ENCODE measurements around the gene PARD6B. TPM values are rescaled to one million over a fixed set of nuclear protein-coding genes. Genes with fewer than 3 reads are reported as not detected.

Gene PARD6B
- total and polyA plus RNA-seq, 3 experiments from 2014 or later: 0.72 to 5.6 (median 5.5) TPM

DNA sequence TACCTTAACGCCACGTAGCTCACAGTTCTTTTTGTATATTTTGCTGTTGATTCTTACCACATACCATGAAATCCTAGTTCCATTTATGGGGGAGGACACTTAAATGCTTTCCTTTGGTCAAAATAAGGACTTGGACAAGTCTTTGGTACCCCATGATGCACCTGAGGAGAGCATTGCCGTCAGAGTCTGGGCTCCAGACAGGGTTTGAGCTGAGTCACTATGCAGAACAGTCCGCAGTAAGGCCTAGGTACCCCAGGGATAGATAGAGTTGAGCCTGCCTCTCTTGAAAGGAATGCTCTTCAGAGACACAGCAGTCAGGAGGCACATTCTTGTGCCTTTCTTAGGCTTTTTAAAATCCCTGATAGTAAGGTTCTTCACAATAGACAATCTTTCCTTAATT is 6.0 kb downstream of the PARD6B start:
- H3K9me3 ChIP-seq (ENCODE audit: low read length): no peaks in the 10 kb centered on the region
- no peaks in the 10 kb centered on the region for H3K9me3 Mint-ChIP-seq
- H3K4me3 ChIP-seq (ENCODE audit: low read length): no peak overlapping the region
- no peak for DNase-seq
- H3K27me3 ChIP-seq (ENCODE audit: insufficient read depth, low read length, poor library complexity, severe bottlenecking): no peaks in the 10 kb centered on the region
- peaks cover 14% of the 10 kb centered on the region for H3K4me1 ChIP-seq (ENCODE audit: insufficient read depth, low read length)
- peaks cover 29 to 47% (median 44%) of the 10 kb centered on the region in 3 donors for H3K4me1 Mint-ChIP-seq
- no peak overlapping the region for H3K27ac ChIP-seq (ENCODE audit: low read depth, low read length)
- no peaks in the 10 kb centered on the region for H3K27me3 Mint-ChIP-seq
- POLR2A ChIA-PET: no interaction called here
- H3K36me3 ChIP-seq (ENCODE audit: insufficient read depth, low read length): peaks cover 6% of the 10 kb centered on the region
- CTCF ChIA-PET: interaction anchor here (1.6 kb wide), 1 partner anchor 12 kb away, joined by 8 read pairs; no protein-coding TSS in a partner anchor
- H3K4me3 Mint-ChIP-seq: no peak overlapping the region
- peak overlapping the region in 1 of 8 donors; percentile 3 for H3K27ac Mint-ChIP-seq
- H3K36me3 Mint-ChIP-seq: peaks cover 0 to 37% (median 9%) of the 10 kb centered on the region in 3 donors

GRCh38 chr20:50743087-50743486 is 11.7 kb downstream of the PARD6B start:
- H3K9me3 ChIP-seq (ENCODE audit: low read length): no peaks in the 10 kb centered on the region
- Mint-ChIP-seq H3K4me3 (no peak overlapping the region), H3K36me3 (peaks cover 0 to 41% (median 13%) of the 10 kb centered on the region in 3 donors), H3K9me3 (no peaks in the 10 kb centered on the region), H3K27me3 (no peaks in the 10 kb centered on the region), H3K27ac (no peak overlapping the region), H3K4me1 (peaks cover 20 to 24% (median 21%) of the 10 kb centered on the region in 3 donors)
- no peak for DNase-seq
- POLR2A ChIA-PET: no interaction called here
- no peaks in the 10 kb centered on the region for H3K27me3 ChIP-seq (ENCODE audit: insufficient read depth, low read length, poor library complexity, severe bottlenecking)
- H3K36me3 ChIP-seq (ENCODE audit: insufficient read depth, low read length): peaks cover 4% of the 10 kb centered on the region
- H3K4me1 ChIP-seq (ENCODE audit: insufficient read depth, low read length): no peaks in the 10 kb centered on the region
- CTCF ChIA-PET: no interaction called here
- no peak overlapping the region for H3K27ac ChIP-seq (ENCODE audit: low read depth, low read length)
- no peak overlapping the region for H3K4me3 ChIP-seq (ENCODE audit: low read length)

DNA sequence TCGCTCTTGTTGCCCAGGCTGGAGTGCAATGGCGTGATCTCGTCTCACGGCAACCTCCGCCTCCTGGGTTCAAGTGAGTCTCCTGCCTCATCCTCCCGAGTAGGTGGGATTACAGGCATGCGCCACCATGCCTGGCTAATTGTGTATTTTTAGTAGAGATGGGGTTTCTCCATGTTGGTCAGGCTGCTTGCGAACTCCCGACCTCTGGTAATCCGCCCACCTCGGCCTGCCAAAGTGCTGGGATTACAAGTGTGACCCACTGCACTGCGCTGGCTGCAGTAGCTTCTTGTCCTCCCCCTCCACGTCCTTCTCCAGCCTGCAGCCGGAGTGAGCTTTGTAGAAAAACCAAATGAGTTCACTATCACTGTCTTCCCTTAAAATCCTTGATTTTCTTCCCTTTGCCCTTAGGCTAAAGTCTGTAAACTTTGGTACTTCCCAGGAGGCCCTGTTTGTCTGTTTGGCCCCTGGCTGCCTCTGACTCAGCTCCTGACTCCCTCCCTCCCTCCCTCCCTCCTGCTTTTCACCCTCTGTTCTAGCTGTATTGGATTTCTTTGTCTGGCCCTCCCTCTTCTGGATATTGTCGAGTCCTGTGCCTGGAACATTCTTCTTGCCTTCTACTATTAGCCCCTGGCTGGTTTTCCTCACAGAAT is 12.9 kb downstream of the PARD6B start:
- no peak overlapping the region for H3K4me3 ChIP-seq (ENCODE audit: low read length)
- no peaks in the 10 kb centered on the region for H3K36me3 ChIP-seq (ENCODE audit: insufficient read depth, low read length)
- peak overlapping the region in 3 of 8 donors; percentile 12 to 47 (median 42) for H3K27ac Mint-ChIP-seq
- H3K9me3 ChIP-seq (ENCODE audit: low read length): no peaks in the 10 kb centered on the region
- no peaks in the 10 kb centered on the region for H3K27me3 Mint-ChIP-seq
- CTCF ChIA-PET: interaction anchor here (1.4 kb wide), 1 partner anchor 240 kb away, joined by 3 read pairs; no protein-coding TSS in a partner anchor
- H3K4me1 Mint-ChIP-seq: peaks cover 20 to 26% (median 21%) of the 10 kb centered on the region in 3 donors
- H3K4me1 ChIP-seq (ENCODE audit: insufficient read depth, low read length): no peaks in the 10 kb centered on the region
- no peak for DNase-seq
- no peaks in the 10 kb centered on the region for H3K27me3 ChIP-seq (ENCODE audit: insufficient read depth, low read length, poor library complexity, severe bottlenecking)
- peak overlapping the region; percentile 16 for H3K27ac ChIP-seq (ENCODE audit: low read depth, low read length)
- H3K4me3 Mint-ChIP-seq: no peak overlapping the region
- H3K9me3 Mint-ChIP-seq: no peaks in the 10 kb centered on the region
- peaks cover 0 to 42% (median 13%) of the 10 kb centered on the region in 3 donors for H3K36me3 Mint-ChIP-seq
- POLR2A ChIA-PET: no interaction called here

DNA sequence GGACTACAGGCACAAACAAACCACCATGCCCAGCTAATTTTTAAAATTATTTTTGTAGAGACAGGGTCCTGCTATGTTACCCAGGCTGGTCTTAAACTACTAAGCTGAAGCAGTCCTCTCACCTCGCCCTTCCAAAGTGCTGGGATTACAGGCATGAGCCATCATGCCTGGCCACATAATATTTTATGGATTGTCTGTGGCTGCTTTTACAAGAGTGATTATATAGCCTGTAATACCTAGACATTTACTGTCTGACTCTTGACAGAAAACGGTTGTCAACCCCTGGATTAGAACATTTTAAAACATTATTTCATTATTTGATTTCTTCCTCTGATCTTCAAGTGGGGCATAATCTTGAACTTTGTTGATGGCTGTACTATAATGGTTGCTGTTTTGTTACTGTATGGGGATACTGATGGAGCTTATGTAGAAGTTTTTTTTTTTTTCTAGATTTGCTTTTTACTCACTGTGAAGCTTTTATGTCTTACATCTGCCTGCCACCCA is 14.3 kb downstream of the PARD6B start:
- no peaks in the 10 kb centered on the region for H3K27me3 ChIP-seq (ENCODE audit: insufficient read depth, low read length, poor library complexity, severe bottlenecking)
- POLR2A ChIA-PET: no interaction called here
- Mint-ChIP-seq H3K4me1 (peaks cover 16 to 20% (median 17%) of the 10 kb centered on the region in 3 donors), H3K4me3 (no peak overlapping the region), H3K36me3 (peaks cover 0 to 49% (median 11%) of the 10 kb centered on the region in 3 donors), H3K27me3 (no peaks in the 10 kb centered on the region), H3K27ac (peak overlapping the region in 4 of 8 donors; percentile 5 to 84 (median 19)), H3K9me3 (no peaks in the 10 kb centered on the region)
- no peak overlapping the region for H3K4me3 ChIP-seq (ENCODE audit: low read length)
- DNase-seq: no peak
- H3K36me3 ChIP-seq (ENCODE audit: insufficient read depth, low read length): no peaks in the 10 kb centered on the region
- CTCF ChIA-PET: no interaction called here
- no peaks in the 10 kb centered on the region for H3K9me3 ChIP-seq (ENCODE audit: low read length)
- no peaks in the 10 kb centered on the region for H3K4me1 ChIP-seq (ENCODE audit: insufficient read depth, low read length)
- H3K27ac ChIP-seq (ENCODE audit: low read depth, low read length): no peak overlapping the region

GRCh38 chr20:50746138-50746940 is 15.0 kb downstream of the PARD6B start:
- H3K4me3 ChIP-seq (ENCODE audit: low read length): no peak overlapping the region
- H3K9me3 ChIP-seq (ENCODE audit: low read length): no peaks in the 10 kb centered on the region
- CTCF ChIA-PET: no interaction called here
- Mint-ChIP-seq H3K36me3 (peaks cover 0 to 44% (median 9%) of the 10 kb centered on the region in 3 donors), H3K4me3 (no peak overlapping the region), H3K27ac (peak overlapping the region in 3 of 8 donors; percentile 6 to 84 (median 32)), H3K4me1 (peaks cover 13 to 16% (median 13%) of the 10 kb centered on the region in 3 donors), H3K27me3 (no peaks in the 10 kb centered on the region), H3K9me3 (no peaks in the 10 kb centered on the region)
- POLR2A ChIA-PET: no interaction called here
- no peaks in the 10 kb centered on the region for H3K36me3 ChIP-seq (ENCODE audit: insufficient read depth, low read length)
- no peak for DNase-seq
- no peak overlapping the region for H3K27ac ChIP-seq (ENCODE audit: low read depth, low read length)
- H3K27me3 ChIP-seq (ENCODE audit: insufficient read depth, low read length, poor library complexity, severe bottlenecking): no peaks in the 10 kb centered on the region
- H3K4me1 ChIP-seq (ENCODE audit: insufficient read depth, low read length): no peaks in the 10 kb centered on the region

DNA sequence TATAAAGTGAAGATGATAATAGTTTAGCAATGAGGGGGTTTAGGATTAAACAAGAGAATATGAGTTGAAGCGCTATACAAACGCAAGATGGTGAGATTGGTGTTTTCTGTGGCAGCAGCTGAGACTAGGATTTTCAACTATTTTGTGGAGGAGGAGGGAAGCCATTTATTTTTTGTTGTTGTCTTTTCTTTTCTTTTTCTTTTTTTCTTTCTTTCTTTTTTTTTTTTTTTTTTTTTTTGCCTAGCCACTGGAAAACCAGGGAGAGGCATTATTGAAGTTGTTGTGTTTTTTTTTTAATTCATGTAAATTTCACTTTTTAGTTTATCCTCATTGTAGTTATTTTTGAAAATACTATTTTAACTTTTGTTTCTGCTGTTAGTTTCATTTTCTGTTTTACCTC is 15.9 kb downstream of the PARD6B start:
- H3K27ac Mint-ChIP-seq: peak overlapping the region in 3 of 8 donors; percentile 10 to 47 (median 14)
- ChIA-PET POLR2A (no interaction called here), CTCF (no interaction called here)
- no peaks in the 10 kb centered on the region for H3K36me3 ChIP-seq (ENCODE audit: insufficient read depth, low read length)
- peaks cover 0 to 41% (median 8%) of the 10 kb centered on the region in 3 donors for H3K36me3 Mint-ChIP-seq
- H3K27me3 ChIP-seq (ENCODE audit: insufficient read depth, low read length, poor library complexity, severe bottlenecking): no peaks in the 10 kb centered on the region
- H3K4me3 Mint-ChIP-seq: peak overlapping the region in 1 of 7 donors; percentile 29
- H3K4me1 ChIP-seq (ENCODE audit: insufficient read depth, low read length): no peaks in the 10 kb centered on the region
- H3K9me3 Mint-ChIP-seq: no peaks in the 10 kb centered on the region
- no peaks in the 10 kb centered on the region for H3K9me3 ChIP-seq (ENCODE audit: low read length)
- no peak for DNase-seq
- no peak overlapping the region for H3K27ac ChIP-seq (ENCODE audit: low read depth, low read length)
- no peaks in the 10 kb centered on the region for H3K27me3 Mint-ChIP-seq
- H3K4me3 ChIP-seq (ENCODE audit: low read length): no peak overlapping the region
- peaks cover 13 to 15% (median 13%) of the 10 kb centered on the region in 3 donors for H3K4me1 Mint-ChIP-seq

- Histone ChIP-seq H3K36me3 (ENCODE audit: insufficient read depth, low read length) (no peaks in the 10 kb centered on the region), H3K27ac (ENCODE audit: low read depth, low read length) (no peak overlapping the region), H3K27me3 (ENCODE audit: insufficient read depth, low read length, poor library complexity, severe bottlenecking) (no peaks in the 10 kb centered on the region), H3K9me3 (ENCODE audit: low read length) (no peaks in the 10 kb centered on the region), H3K4me1 (ENCODE audit: insufficient read depth, low read length) (no peaks in the 10 kb centered on the region), H3K4me3 (ENCODE audit: low read length) (no peak overlapping the region)
- H3K27ac Mint-ChIP-seq: no peak overlapping the region
- H3K9me3 Mint-ChIP-seq: no peaks in the 10 kb centered on the region
- no peaks in the 10 kb centered on the region for H3K27me3 Mint-ChIP-seq
- no peak for DNase-seq
- H3K4me1 Mint-ChIP-seq: peaks cover 11 to 13% (median 13%) of the 10 kb centered on the region in 3 donors
- H3K4me3 Mint-ChIP-seq: no peak overlapping the region
- peaks cover 0 to 28% (median 3%) of the 10 kb centered on the region in 3 donors for H3K36me3 Mint-ChIP-seq
- CTCF ChIA-PET: interaction anchor here (1.6 to 2.3 kb wide), 5 partner anchors 13 to 246 kb away, joined by 4 to 13 read pairs (median 8); partner anchors contain the start of gene PARD6B
- POLR2A ChIA-PET: no interaction called here
Observed at GRCh38 chr20:50750145-50750671, 18.8 kb downstream of the PARD6B start.
